ENCODE results near the gene DDX18. TPM values are rescaled to one million over a fixed set of nuclear protein-coding genes. Genes with fewer than 3 reads are reported as not detected.

The DDX18 gene
- polyA plus RNA-seq, 2 donors, result 13.7 to 22.0 TPM

DNA sequence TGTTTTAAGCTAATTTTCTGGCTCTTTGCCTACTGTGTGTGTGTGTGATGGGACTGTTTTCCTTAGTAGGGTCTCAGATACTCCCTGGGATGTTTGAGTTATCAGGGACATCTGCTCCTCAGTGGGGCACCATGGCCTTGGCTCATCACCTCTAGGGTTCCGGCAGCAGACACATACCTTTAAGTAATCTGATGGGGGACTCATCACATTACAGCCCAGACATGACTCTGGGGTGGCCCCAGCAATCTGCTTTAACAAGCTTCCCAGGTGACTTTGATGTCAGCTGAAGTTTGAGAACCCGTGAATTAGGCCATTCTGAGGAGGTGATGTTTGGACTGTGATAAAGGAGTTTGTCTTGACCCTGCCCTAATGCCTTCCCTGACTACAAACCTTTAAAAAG lies 38.8 kb downstream of the DDX18 start:
- no peak overlapping the region for H3K27ac ChIP-seq (ENCODE audit: low read depth in 2 of 2, low read length in 1 of 2)
- no peaks in the 10 kb centered on the region for H3K9me3 ChIP-seq (ENCODE audit: control insufficient read depth in 2 of 2, insufficient read depth in 1 of 2, low read depth in 1 of 2, low read length in 1 of 2)
- H3K4me3 ChIP-seq (ENCODE audit: low read depth in 1 of 2, low read length in 2 of 2), result no peak overlapping the region
- no peaks in the 10 kb centered on the region for H3K36me3 ChIP-seq (ENCODE audit: control insufficient read depth in 2 of 2, insufficient read depth in 2 of 2, low read length in 1 of 2)
- WGBS, 2 donors, result 51 to 58% methylated on average over 2 of the region's 2 CpGs
- no peaks in the 10 kb centered on the region for H3K4me1 ChIP-seq (ENCODE audit: control insufficient read depth in 2 of 2, insufficient read depth in 2 of 2, low read length in 1 of 2)
- no peaks in the 10 kb centered on the region for H3K27me3 ChIP-seq (ENCODE audit: control insufficient read depth in 1 of 2, insufficient read depth in 2 of 2, low read length in 2 of 2)

GRCh38 chr2:117853873-117854272 lies 39.4 kb downstream of the DDX18 start:
- Histone ChIP-seq H3K36me3 (ENCODE audit: control insufficient read depth in 2 of 2, insufficient read depth in 2 of 2, low read length in 1 of 2) (no peaks in the 10 kb centered on the region), H3K4me1 (ENCODE audit: control insufficient read depth in 2 of 2, insufficient read depth in 2 of 2, low read length in 1 of 2) (no peaks in the 10 kb centered on the region), H3K9me3 (ENCODE audit: control insufficient read depth in 2 of 2, insufficient read depth in 1 of 2, low read depth in 1 of 2, low read length in 1 of 2) (no peaks in the 10 kb centered on the region), H3K4me3 (ENCODE audit: low read depth in 1 of 2, low read length in 2 of 2) (no peak overlapping the region), H3K27ac (ENCODE audit: low read depth in 2 of 2, low read length in 1 of 2) (no peak overlapping the region), H3K27me3 (ENCODE audit: control insufficient read depth in 1 of 2, insufficient read depth in 2 of 2, low read length in 2 of 2) (no peaks in the 10 kb centered on the region)
- 56 to 71% methylated on average over 8 of the region's 8 CpGs for WGBS, 2 donors

GRCh38 chr2:117854610-117855009 lies 40.1 kb downstream of the DDX18 start:
- H3K4me3 ChIP-seq (ENCODE audit: low read depth in 1 of 2, low read length in 2 of 2), result no peak overlapping the region
- H3K27ac ChIP-seq (ENCODE audit: low read depth in 2 of 2, low read length in 1 of 2), result no peak overlapping the region
- no peaks in the 10 kb centered on the region for H3K27me3 ChIP-seq (ENCODE audit: control insufficient read depth in 1 of 2, insufficient read depth in 2 of 2, low read length in 2 of 2)
- no peaks in the 10 kb centered on the region for H3K36me3 ChIP-seq (ENCODE audit: control insufficient read depth in 2 of 2, insufficient read depth in 2 of 2, low read length in 1 of 2)
- H3K9me3 ChIP-seq (ENCODE audit: control insufficient read depth in 2 of 2, insufficient read depth in 1 of 2, low read depth in 1 of 2, low read length in 1 of 2), result peaks cover 0 to 5% of the 10 kb centered on the region in 2 donors
- 54 to 64% methylated on average over 6 of the region's 6 CpGs for WGBS, 2 donors
- no peaks in the 10 kb centered on the region for H3K4me1 ChIP-seq (ENCODE audit: control insufficient read depth in 2 of 2, insufficient read depth in 2 of 2, low read length in 1 of 2)

DNA sequence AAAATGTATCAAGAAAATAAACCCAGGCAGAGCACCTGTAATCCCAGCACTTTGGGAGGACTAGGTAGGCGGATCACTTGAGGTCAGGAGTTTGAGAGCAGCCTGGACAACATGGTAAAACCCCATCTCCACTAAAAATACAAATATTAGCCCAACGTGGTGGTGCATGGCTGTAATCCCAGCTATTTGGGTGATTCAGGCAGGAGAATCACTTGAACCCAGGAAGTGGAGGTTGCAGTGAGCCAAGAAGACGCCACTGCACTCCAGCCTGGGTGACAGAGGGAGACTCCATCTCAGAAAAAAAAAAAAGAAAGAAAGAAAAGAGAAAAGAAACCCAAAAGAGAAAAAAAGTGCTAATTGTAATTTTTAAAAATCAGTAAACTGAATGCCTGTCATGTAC lies 41.4 kb downstream of the DDX18 start:
- Histone ChIP-seq H3K27ac (ENCODE audit: low read depth in 2 of 2, low read length in 1 of 2) (no peak overlapping the region), H3K9me3 (ENCODE audit: control insufficient read depth in 2 of 2, insufficient read depth in 1 of 2, low read depth in 1 of 2, low read length in 1 of 2) (peaks cover 0 to 14% of the 10 kb centered on the region in 2 donors), H3K4me3 (ENCODE audit: low read depth in 1 of 2, low read length in 2 of 2) (no peak overlapping the region), H3K36me3 (ENCODE audit: control insufficient read depth in 2 of 2, insufficient read depth in 2 of 2, low read length in 1 of 2) (no peaks in the 10 kb centered on the region), H3K4me1 (ENCODE audit: control insufficient read depth in 2 of 2, insufficient read depth in 2 of 2, low read length in 1 of 2) (no peaks in the 10 kb centered on the region), H3K27me3 (ENCODE audit: control insufficient read depth in 1 of 2, insufficient read depth in 2 of 2, low read length in 2 of 2) (no peaks in the 10 kb centered on the region)
- WGBS, 2 donors, result 62 to 72% methylated on average over 3 of the region's 3 CpGs

DNA sequence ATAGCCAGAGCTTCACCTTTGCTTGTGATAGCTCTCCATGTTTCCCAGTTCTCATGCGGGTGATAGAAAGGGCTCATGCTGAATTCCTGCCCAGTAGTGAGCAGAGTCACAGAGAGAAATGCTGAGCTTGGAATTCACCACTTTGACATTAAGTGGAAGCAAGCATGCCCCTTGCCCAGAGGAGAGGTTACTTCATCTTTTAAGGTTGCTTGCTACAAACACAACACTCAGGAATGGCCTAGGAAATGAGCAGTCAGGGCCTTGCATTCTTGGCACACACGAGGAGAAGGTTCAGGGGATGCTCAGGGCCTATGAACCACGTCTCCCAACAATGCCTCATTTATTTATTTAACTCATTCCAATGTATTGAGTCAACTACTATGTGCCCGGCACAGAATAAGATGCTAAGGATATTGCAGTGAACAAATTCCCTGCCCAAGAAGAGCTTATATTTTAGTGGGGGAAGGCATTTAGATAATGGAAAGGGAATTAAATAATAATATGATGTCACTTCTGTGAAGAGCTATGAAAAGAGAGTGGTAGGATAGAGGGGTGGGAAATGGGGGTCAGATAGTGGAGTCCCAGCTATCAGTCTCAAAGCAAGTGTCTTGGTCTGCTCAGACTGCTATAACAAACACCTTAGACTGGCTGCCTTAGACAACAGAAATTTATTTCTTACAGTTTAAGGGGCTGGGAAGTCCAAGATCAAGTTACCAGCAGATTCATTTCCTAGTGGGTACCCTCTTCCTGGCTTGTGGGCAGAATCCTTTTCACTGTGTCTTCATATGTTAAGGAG lies 42.1 kb downstream of the DDX18 start:
- H3K36me3 ChIP-seq (ENCODE audit: control insufficient read depth in 2 of 2, insufficient read depth in 2 of 2, low read length in 1 of 2), result no peaks in the 10 kb centered on the region
- peaks cover 0 to 14% of the 10 kb centered on the region in 2 donors for H3K9me3 ChIP-seq (ENCODE audit: control insufficient read depth in 2 of 2, insufficient read depth in 1 of 2, low read depth in 1 of 2, low read length in 1 of 2)
- no peak overlapping the region for H3K27ac ChIP-seq (ENCODE audit: low read depth in 2 of 2, low read length in 1 of 2)
- H3K4me3 ChIP-seq (ENCODE audit: low read depth in 1 of 2, low read length in 2 of 2), result no peak overlapping the region
- 26 to 33% methylated on average over 4 of the region's 4 CpGs for WGBS, 2 donors
- no peaks in the 10 kb centered on the region for H3K27me3 ChIP-seq (ENCODE audit: control insufficient read depth in 1 of 2, insufficient read depth in 2 of 2, low read length in 2 of 2)
- H3K4me1 ChIP-seq (ENCODE audit: control insufficient read depth in 2 of 2, insufficient read depth in 2 of 2, low read length in 1 of 2), result no peaks in the 10 kb centered on the region

DNA sequence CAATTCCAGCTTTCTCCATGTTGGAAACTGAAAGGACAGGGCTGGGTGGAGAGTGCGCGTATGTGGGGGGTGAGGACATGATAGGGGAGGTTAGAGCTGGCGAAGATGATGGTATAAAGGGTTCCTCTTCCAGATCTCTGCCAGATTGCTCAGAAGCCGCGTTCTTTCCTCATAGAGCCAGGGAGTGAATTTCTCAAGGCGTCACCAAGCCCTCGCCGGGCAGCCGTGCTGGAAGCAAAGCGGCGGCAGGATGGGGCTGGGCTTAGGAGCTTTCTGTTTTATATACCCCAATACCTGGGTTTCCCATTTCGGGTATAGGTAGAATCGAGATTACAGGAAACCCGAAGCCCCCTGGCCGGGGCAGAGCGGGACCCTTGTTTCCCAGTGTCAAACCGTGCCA lies 43.8 kb downstream of the DDX18 start:
- Histone ChIP-seq H3K9me3 (ENCODE audit: control insufficient read depth in 2 of 2, insufficient read depth in 1 of 2, low read depth in 1 of 2, low read length in 1 of 2) (peaks cover 0 to 18% of the 10 kb centered on the region in 2 donors), H3K27ac (ENCODE audit: low read depth in 2 of 2, low read length in 1 of 2) (no peak overlapping the region), H3K36me3 (ENCODE audit: control insufficient read depth in 2 of 2, insufficient read depth in 2 of 2, low read length in 1 of 2) (no peaks in the 10 kb centered on the region), H3K4me1 (ENCODE audit: control insufficient read depth in 2 of 2, insufficient read depth in 2 of 2, low read length in 1 of 2) (no peaks in the 10 kb centered on the region), H3K4me3 (ENCODE audit: low read depth in 1 of 2, low read length in 2 of 2) (no peak overlapping the region), H3K27me3 (ENCODE audit: control insufficient read depth in 1 of 2, insufficient read depth in 2 of 2, low read length in 2 of 2) (peaks cover 0 to 2% of the 10 kb centered on the region in 2 donors)
- WGBS, 2 donors, result 74 to 75% methylated on average over 17 of the region's 17 CpGs

- Histone ChIP-seq H3K36me3 (ENCODE audit: control insufficient read depth in 2 of 2, insufficient read depth in 2 of 2, low read length in 1 of 2) (no peaks in the 10 kb centered on the region), H3K27me3 (ENCODE audit: control insufficient read depth in 1 of 2, insufficient read depth in 2 of 2, low read length in 2 of 2) (peaks cover 0 to 2% of the 10 kb centered on the region in 2 donors), H3K4me1 (ENCODE audit: control insufficient read depth in 2 of 2, insufficient read depth in 2 of 2, low read length in 1 of 2) (no peaks in the 10 kb centered on the region), H3K9me3 (ENCODE audit: control insufficient read depth in 2 of 2, insufficient read depth in 1 of 2, low read depth in 1 of 2, low read length in 1 of 2) (peaks cover 0 to 18% of the 10 kb centered on the region in 2 donors), H3K27ac (ENCODE audit: low read depth in 2 of 2, low read length in 1 of 2) (no peak overlapping the region), H3K4me3 (ENCODE audit: low read depth in 1 of 2, low read length in 2 of 2) (no peak overlapping the region)
- 59 to 62% methylated on average over 35 to 41 of the region's 41 CpGs for WGBS, 2 donors
Observed at GRCh38 chr2:117858892-117859531, 44.5 kb downstream of the DDX18 start.

GRCh38 chr2:117859532-117859911 lies 45.0 kb downstream of the DDX18 start:
- Histone ChIP-seq H3K9me3 (ENCODE audit: control insufficient read depth in 2 of 2, insufficient read depth in 1 of 2, low read depth in 1 of 2, low read length in 1 of 2) (peaks cover 0 to 18% of the 10 kb centered on the region in 2 donors), H3K27ac (ENCODE audit: low read depth in 2 of 2, low read length in 1 of 2) (no peak overlapping the region), H3K4me1 (ENCODE audit: control insufficient read depth in 2 of 2, insufficient read depth in 2 of 2, low read length in 1 of 2) (no peaks in the 10 kb centered on the region), H3K27me3 (ENCODE audit: control insufficient read depth in 1 of 2, insufficient read depth in 2 of 2, low read length in 2 of 2) (peaks cover 0 to 2% of the 10 kb centered on the region in 2 donors), H3K4me3 (ENCODE audit: low read depth in 1 of 2, low read length in 2 of 2) (no peak overlapping the region), H3K36me3 (ENCODE audit: control insufficient read depth in 2 of 2, insufficient read depth in 2 of 2, low read length in 1 of 2) (no peaks in the 10 kb centered on the region)
- WGBS, 2 donors, result 78 to 80% methylated on average over 44 of the region's 44 CpGs

GRCh38 chr2:117859924-117860647 lies 45.6 kb downstream of the DDX18 start:
- Histone ChIP-seq H3K27ac (ENCODE audit: low read depth in 2 of 2, low read length in 1 of 2) (no peak overlapping the region), H3K4me3 (ENCODE audit: low read depth in 1 of 2, low read length in 2 of 2) (no peak overlapping the region), H3K36me3 (ENCODE audit: control insufficient read depth in 2 of 2, insufficient read depth in 2 of 2, low read length in 1 of 2) (no peaks in the 10 kb centered on the region), H3K4me1 (ENCODE audit: control insufficient read depth in 2 of 2, insufficient read depth in 2 of 2, low read length in 1 of 2) (no peaks in the 10 kb centered on the region), H3K9me3 (ENCODE audit: control insufficient read depth in 2 of 2, insufficient read depth in 1 of 2, low read depth in 1 of 2, low read length in 1 of 2) (peaks cover 0 to 18% of the 10 kb centered on the region in 2 donors), H3K27me3 (ENCODE audit: control insufficient read depth in 1 of 2, insufficient read depth in 2 of 2, low read length in 2 of 2) (peaks cover 0 to 2% of the 10 kb centered on the region in 2 donors)
- 41 to 49% methylated on average over 68 to 69 of the region's 69 CpGs for WGBS, 2 donors
